GM21528 (cell line): Measurements from ENCODE around the gene DGKG.

Experiments
- ATAC-seq: cut with Tn5 transposase; IDR thresholded peaks from one replicate; pipeline ENCODE4 v1.9.1; 2021; ENCODE audit warnings: mild to moderate bottlenecking, moderate library complexity; ENCODE audit not compliant: unreplicated experiment, low FRiP score

Gene DGKG

DNA sequence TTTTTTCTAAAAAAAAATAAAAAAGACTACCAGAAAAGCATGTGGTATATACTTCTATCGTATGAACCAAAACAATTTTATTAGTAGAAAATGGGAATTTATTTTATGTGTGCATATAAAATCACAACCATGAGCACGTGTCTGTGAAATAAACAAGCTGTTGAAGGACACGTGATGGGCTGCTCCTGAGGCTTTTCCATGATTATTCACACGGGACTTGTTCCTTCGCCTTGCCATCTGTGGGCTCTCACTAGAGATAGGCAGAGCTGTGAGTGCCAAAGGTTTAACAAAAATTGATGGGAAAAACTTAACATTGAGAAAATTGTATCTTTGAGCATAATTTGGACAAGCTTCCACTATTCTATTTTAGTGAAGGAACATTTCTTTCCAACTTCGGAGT, 240.8 kb downstream of the DGKG start:
- ATAC-seq: no peak

- ATAC-seq: no peak
These were observed 242.5 kb downstream of the DGKG start for GRCh38 chr3:186119499-186119898.

- no peak for ATAC-seq
These were observed 243.3 kb downstream of the DGKG start for GRCh38 chr3:186118692-186119091.

DNA sequence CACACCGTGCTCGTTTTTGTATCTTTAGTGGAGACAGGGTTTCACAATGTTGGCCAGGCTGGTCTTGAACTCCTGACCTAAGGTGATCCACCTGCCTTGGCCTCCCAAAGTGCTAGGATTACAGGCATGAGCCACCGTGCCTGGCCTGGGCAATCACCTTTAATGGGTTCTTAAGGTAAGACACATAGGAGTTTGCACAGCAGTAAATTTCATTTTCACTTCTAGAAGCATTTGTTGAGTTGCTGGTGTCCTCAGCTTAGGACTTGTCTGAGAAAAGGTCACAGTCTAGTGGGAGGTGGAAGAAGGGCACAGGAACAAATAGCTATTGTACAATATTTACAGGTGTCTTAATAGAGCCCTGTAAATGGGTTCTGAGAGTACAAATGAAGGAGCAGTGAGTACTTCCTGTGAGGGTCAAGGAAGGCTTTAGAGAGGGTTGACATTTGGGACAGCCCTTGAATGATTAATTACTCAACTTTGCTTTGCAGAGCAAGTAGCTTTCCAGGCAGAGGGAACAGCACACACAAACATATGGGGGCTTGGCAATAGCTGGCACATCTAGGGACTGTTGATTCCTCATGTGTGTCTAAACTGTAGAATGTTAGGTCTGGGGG, 244.4 kb downstream of the DGKG start:
- no peak for ATAC-seq

DNA sequence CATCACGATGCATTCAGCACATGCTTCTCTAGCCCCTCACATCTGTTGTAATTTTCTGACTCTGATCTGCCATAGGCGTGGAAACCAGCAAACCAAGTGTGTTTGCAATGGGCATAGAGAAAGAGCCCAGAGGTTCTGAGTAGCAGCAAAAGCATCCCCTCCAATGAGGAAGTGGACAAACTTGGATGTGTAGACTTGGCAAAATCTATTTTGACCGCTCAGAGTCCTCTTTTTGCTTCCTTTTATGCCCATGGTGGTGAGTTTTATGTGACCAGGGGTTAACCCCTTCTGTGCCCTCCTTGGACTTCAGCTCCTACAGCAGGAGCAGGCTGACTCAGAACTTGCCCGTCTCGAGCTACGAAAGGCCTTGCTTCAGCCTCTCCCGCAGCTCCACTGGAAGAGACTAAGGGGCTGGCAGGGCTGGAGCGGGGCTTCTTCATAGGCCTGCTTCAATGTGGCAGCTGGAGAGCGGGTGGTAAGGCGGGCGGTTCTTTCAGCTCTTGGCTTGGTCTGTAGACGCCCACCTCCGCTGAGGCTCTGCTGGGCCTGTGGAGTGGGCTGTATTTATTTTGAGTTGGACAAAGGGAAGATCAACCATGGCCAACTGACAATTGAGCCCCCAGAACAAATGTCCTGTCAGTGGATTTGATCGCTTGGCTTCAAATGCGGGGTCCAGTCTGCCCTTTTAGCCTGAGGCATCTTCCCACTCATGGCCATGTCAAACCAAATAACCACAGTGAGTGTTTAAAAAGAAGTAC, 246.6 kb downstream of the DGKG start:
- no peak for ATAC-seq

DNA sequence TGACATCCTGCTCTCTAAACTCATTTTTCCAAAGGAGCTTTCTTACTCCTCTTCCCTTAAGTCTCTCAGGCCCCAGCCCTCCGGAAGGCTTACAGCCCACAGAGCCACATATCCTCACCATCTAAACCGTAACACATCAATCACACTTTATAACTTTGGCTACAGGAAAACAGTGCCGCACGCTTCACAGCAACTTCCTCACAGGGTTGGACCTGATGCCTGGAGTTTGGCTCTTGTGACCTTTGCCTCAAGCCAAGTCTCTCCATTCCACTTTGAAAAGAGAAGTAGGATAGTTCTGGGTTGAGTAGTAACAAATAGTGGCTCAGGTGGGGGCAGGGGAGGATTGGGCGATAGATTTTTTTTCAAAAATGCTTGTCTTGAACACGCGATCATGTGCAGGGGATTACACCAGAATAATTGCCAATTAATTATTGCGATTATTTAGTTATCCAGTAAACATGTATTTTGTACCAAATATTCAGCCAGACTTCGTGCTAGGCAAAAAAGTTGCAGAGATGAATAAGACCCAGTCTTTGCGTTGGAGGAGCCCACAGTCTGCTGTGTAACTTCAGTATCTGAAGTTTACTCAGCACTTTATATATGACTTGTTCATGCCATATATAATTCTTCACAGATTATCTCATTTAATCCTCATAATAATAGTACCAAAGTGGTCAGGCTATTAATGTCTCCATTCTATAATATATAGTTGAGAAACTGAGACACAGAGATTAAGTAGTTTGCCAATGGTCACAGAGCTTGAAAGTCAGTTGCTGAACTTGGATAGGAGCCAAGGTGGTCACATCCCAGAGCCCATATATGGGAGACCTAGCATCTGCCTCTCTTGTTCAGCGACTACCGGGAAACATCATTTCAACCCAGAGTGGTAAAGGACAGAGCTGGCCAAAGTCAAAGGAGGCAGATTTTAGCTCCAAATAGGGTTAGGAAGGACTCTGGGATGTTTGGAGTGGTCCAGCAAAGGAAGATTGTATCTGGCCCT, 250.8 kb downstream of the DGKG start:
- ATAC-seq: no peak

GRCh38 chr3:186109897-186110803, 251.9 kb downstream of the DGKG start:
- ATAC-seq: no peak

DNA sequence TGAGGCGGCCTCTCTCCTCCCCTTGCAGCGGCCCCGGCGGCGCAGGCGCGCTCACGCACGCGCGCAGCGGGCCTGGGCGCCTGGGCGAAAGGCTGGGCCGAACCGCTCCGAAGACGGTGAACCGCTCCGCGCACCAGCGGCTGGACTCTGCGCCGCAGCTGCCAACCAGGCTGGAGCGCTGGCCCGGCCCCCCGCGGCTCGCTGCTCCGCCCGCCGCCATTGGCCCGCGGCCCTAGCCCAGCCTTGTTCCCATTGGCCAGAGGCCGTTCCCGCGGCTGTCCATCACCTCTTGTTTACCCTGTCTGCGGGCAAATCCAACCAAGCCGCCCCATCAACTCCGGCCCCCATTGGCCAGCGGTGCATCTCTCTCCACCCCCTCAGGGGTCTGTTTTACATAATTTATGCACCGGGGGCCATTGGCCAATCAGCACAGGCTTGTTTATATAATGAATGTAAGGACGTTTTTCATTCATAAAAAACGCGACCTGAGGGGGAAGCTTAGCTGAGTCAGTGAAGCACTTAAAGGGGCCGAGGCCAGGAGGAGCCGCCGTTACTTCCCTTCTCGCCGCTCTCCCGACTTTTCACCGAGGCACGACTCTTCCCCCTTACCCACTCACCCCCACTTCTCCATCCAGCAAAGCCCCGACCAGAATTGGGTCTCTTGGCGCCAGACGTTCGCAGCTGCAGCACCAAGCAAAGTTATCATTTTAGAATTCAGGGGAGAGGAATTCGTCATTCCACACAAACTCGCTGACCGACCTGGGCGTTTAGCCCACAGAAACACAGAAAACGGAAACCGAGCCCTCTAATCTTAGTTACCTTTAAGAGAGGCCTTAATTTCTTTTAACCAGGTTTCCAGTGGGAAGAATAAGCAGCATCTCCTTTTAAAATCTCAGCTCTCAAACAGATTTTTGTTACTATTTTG, 252.8 kb downstream of the DGKG start, which contains the start of gene ETV5:
Gene ETV5, minus strand, starts transcription at position 149 of the 925 bp plus-strand sequence. CDS start 3,221 bp downstream, outside the sequence.
- peak; percentile 97 for ATAC-seq

GRCh38 chr3:186108106-186108940, 253.7 kb downstream of the DGKG start:
- no peak for ATAC-seq

DNA sequence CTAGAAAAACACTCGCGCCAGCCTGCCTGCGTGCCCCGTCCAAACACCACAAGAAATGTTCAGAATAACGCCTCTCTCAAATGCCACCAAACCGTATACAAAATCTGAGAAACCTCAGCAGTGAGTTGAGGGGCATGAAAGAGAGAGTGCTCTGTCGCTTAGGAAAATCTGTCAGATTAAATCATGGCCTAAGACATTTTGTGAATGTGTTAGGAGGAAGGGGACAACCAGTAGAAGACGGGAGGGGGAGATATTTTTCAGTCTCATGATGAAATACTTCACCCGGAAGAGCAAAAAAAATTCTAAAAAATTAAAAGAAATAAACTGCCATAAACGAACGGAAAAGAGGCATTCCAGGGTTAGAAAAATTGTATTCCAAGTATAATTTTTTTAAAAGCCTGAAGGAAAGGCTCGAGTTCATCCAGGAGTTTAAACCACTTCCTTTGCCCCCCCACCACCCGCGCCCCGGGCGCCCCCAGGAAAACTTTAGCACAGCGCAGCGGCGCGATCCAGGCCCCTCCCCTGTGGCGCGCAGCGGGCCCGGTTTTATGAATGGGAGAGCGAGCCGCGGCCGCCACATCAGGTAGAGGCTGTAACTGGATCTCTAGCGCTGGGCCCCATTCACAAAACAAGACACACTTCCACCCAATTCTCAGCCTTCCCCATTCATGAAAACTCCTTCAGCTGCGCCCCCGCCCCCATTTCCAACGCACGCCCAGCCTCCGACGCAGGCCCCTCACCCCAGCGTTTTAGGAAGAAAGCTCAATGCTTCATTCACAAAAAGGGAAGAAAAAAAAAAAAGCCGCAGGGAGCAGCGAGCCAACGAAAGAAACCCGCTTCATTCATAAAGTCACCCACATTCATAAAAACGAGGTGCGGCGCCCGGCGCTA, 254.6 kb downstream of the DGKG start:
- ATAC-seq: no peak

GRCh38 chr3:186105543-186105942, 256.5 kb downstream of the DGKG start:
- ATAC-seq: no peak

DNA sequence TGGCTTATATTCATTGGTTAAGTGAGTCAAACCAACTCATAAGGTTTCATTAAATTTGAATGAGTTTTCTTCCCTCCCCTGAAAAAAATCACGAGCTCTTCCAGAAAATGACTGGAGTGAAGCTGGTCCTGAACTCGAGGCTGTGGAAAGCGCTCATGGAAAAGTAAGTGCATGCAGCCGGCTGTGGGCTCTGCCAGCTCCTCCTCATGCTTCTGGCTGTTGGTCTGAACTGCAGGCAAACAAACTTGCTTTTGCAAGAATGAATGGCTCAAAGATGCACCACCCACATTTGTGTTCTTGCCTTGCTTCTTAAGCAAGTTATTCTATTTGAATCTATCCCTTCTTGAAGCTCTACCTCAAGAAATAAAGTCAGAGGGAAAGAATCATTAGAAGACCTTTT, 259.3 kb downstream of the DGKG start:
- ATAC-seq: no peak

DNA sequence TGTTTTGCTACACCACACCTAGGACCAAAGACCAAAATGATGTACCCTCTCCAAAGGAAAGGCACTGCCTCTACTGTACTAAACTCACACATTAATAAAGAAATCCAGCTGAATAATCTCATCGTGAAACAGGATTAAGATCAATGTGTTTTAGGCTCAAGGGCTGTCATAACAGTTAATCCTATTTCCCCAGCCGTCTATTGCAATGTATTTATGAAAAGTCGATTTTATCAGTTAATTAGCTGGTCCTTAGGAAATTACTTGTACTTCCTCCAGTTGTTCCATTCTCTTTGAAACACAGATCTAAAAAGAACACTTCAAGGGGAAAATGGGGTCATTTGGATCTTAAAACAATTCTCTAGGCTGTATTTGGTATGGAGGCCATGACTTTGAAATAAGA, 261.6 kb downstream of the DGKG start:
- ATAC-seq: no peak

DNA sequence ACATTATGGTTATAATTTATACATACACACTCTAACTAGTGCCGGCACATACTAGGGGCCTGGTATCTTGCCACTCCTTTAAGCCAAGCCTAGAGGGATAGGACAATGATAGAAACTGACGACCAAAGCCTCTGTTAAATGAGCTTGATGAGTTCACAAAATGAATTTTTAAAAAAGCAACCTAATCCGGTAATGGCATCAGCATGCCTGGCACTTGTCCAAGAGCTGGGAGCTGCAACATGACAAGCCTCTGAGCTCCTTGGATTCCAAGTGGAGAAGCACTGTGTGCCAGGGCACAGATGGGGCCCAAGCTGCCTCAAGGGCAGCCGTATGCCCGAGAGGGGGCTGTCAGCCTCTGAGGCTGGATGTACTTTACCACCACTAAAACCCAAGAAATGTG, 262.9 kb downstream of the DGKG start:
- ATAC-seq: no peak

DNA sequence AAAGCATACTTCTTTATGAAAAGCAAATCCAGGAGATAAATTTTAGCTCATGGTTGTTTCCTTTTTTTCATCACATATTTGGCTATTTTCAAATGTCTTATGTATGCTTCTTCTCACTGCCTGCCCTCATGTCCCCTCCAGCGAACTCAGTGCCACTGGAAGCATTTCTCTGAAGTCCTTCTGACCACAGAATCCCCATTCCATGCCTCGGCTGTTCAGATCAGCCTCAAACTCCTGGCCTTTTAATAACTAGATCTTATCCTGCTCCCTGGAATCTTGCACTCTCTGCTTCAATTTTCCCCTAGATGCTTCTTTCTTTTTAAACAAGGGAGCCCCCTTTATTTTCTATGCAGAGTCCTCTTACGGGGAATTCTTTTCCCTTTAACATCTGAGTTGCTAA, 263.3 kb downstream of the DGKG start:
- ATAC-seq: no peak

- ATAC-seq: no peak
These were observed 264.2 kb downstream of the DGKG start for GRCh38 chr3:186097663-186098451.
